Parietal lobe (tissue), 1 donor: ENCODE results near the gene SMNDC1. TPM values are rescaled to one million over a fixed set of nuclear protein-coding genes. Genes with fewer than 3 reads are reported as not detected.

Experiments used
- total RNA-seq: library from RNA; depleted of rRNA; stranded (reverse); fragments of >200 nt; gene quantifications from one replicate; pipeline ENCODE4 v1.2.3, GENCODE V29; 2014

Gene SMNDC1
- total RNA-seq, result 15.7 TPM

GRCh38 chr10:110304780-110305421 lies at the start of gene SMNDC1:
SMNDC1 (minus strand) TSS chr10:110304920; CDS start chr10:110303587, 1,333 bp downstream.

Other genes with a start within 250 kb of the SMNDC1 start
- 57.0 TPM for gene MXI1, start 97.3 kb downstream of the SMNDC1 start, total RNA-seq
- 1.9 TPM for gene DUSP5, start 193.0 kb upstream of the SMNDC1 start, total RNA-seq